NCI-H69 (cell line): ENCODE results near the gene SLC22A23.
"Not testable (repeated sequence)": the region's sequence is repeated elsewhere in the genome, so short reads cannot be mapped to it uniquely, and the experiment has no call there.

Experiments used
- DNase-seq: peaks from one replicate; lab custom pipeline; 2025; lab: John Stamatoyannopoulos, UW

The SLC22A23 gene

GRCh38 chr6:3384241-3385143, 72.4 kb downstream of the SLC22A23 start:
- no peak for DNase-seq

GRCh38 chr6:3383525-3383924, 73.3 kb downstream of the SLC22A23 start:
- no peak for DNase-seq

GRCh38 chr6:3382326-3383279, 74.2 kb downstream of the SLC22A23 start:
- peak; percentile 69 for DNase-seq

GRCh38 chr6:3381233-3381921, 75.5 kb downstream of the SLC22A23 start:
- peak; percentile 17 for DNase-seq

GRCh38 chr6:3380344-3381232, 76.3 kb downstream of the SLC22A23 start:
- DNase-seq: peak; percentile 72

GRCh38 chr6:3379482-3380060, 77.3 kb downstream of the SLC22A23 start:
- DNase-seq: peak; percentile 47

GRCh38 chr6:3378808-3379207, 78.0 kb downstream of the SLC22A23 start:
- DNase-seq: not testable (repeated sequence)

GRCh38 chr6:3378398-3378782, 78.5 kb downstream of the SLC22A23 start:
- not testable (repeated sequence) for DNase-seq

- no peak for DNase-seq
Measured at GRCh38 chr6:3377536-3378397, 79.1 kb downstream of the SLC22A23 start.

- DNase-seq: peak; percentile 71
Measured at GRCh38 chr6:3376893-3377535, 79.8 kb downstream of the SLC22A23 start.

GRCh38 chr6:3376064-3376463, 80.8 kb downstream of the SLC22A23 start:
- DNase-seq: no peak

GRCh38 chr6:3373597-3374203, 83.2 kb downstream of the SLC22A23 start:
- no peak for DNase-seq

GRCh38 chr6:3372912-3373554, 83.8 kb downstream of the SLC22A23 start:
- DNase-seq: peak; percentile 23

- no peak for DNase-seq
Measured at GRCh38 chr6:3372184-3372846, 84.5 kb downstream of the SLC22A23 start.

GRCh38 chr6:3371222-3371949, 85.5 kb downstream of the SLC22A23 start:
- DNase-seq: no peak

GRCh38 chr6:3370361-3371221, 86.3 kb downstream of the SLC22A23 start:
- no peak for DNase-seq
